OCI-LY7 (cell line): ENCODE data around the gene CAPN14. TPM values are rescaled to one million over a fixed set of nuclear protein-coding genes. Genes with fewer than 3 reads are reported as not detected.

Source experiments
- BruUV-seq: library from RNA; stranded (reverse); fragments of 400-500 nt; replicated peaks from 2 replicates; lab custom pipeline; 2021; lab: Mats Ljungman, UMichigan
- CTCF ChIA-PET: fragments of 300-600 bp; sonication (Branson Sonifier 250); formaldehyde crosslinking; loops from one replicate; lab custom pipeline; 2022; ENCODE audit warnings: antibody characterized with exemption; ENCODE audit not compliant: unreplicated experiment; lab: Charles Lee
- POLR2A ChIA-PET: fragments of 300-600 bp; sonication (Branson Sonifier 250); formaldehyde crosslinking; loops from one replicate; lab custom pipeline; 2022; ENCODE audit warnings: antibody characterized with exemption; lab: Charles Lee
- DNase-seq: peaks from one replicate; pipeline ENCODE4 v3.0.0-alpha.2; 2015; ENCODE audit warnings: low spot score
- H2AFZ ChIP-seq: fragments of 200-600 bp; sonication (generic), shearing (Covaris generic); 2 replicates; pipeline ENCODE4 v1.6.1; 2014; ENCODE audit warnings: mild to moderate bottlenecking, antibody characterized with exemption, low read length, moderate library complexity
- H3K27ac ChIP-seq: fragments of 200-600 bp; sonication (generic); 2 replicates; pipeline ENCODE4 v1.5.1; 2014; ENCODE audit warnings: mixed run types, low read depth, mild to moderate bottlenecking, moderate library complexity, low read length, inconsistent platforms; ENCODE audit not compliant: poor library complexity, severe bottlenecking
- H3K36me3 ChIP-seq: fragments of 200-600 bp; sonication (generic); 2 replicates; pipeline ENCODE4 v1.6.1; 2014; ENCODE audit warnings: mild to moderate bottlenecking, antibody characterized with exemption, low read length, moderate library complexity, mixed read lengths; ENCODE audit not compliant: insufficient read depth
- H3K4me1 ChIP-seq: fragments of 200-600 bp; sonication (generic); 2 replicates; pipeline ENCODE4 v1.5.1; 2014; ENCODE audit warnings: mild to moderate bottlenecking, low read length; ENCODE audit not compliant: insufficient read depth, poor library complexity, severe bottlenecking
- H3K4me2 ChIP-seq: fragments of 200-600 bp; sonication (generic); 2 replicates; pipeline ENCODE4 v1.6.1; 2014; ENCODE audit warnings: mild to moderate bottlenecking, low read length
- H3K4me3 ChIP-seq: fragments of 200-600 bp; sonication (generic); 2 replicates; pipeline ENCODE4 v1.5.1; 2014; ENCODE audit warnings: mild to moderate bottlenecking, low read depth, low read length; ENCODE audit not compliant: poor library complexity, severe bottlenecking
- H3K79me2 ChIP-seq: fragments of 200-600 bp; sonication (generic); 2 replicates; pipeline ENCODE4 v1.6.1; 2016; ENCODE audit warnings: low read depth, mild to moderate bottlenecking, low read length, moderate library complexity, mixed read lengths; ENCODE audit not compliant: insufficient read depth
- H3K9me2 ChIP-seq: fragments of 200-600 bp; sonication (generic); 2 replicates; pipeline ENCODE4 v1.6.1; 2016; ENCODE audit warnings: mild to moderate bottlenecking, low read length, mixed read lengths; ENCODE audit not compliant: insufficient read depth
- H3K9me3 ChIP-seq: fragments of 200-600 bp; sonication (generic); 2 replicates; pipeline ENCODE4 v1.6.1; 2014; ENCODE audit warnings: mild to moderate bottlenecking, mixed run types, low read length, mixed read lengths
- H4K20me1 ChIP-seq: fragments of 200-600 bp; sonication (generic); 2 replicates; pipeline ENCODE4 v1.6.1; 2014; ENCODE audit warnings: mild to moderate bottlenecking, antibody characterized with exemption, low read length, moderate library complexity, mixed read lengths; ENCODE audit not compliant: insufficient read depth
- EZH2phosphoT487 ChIP-seq: fragments of 200-600 bp; sonication (generic); IDR thresholded peaks from 2 replicates; pipeline ENCODE4 v1.6.1; 2018; ENCODE audit warnings: low read depth, borderline replicate concordance, mild to moderate bottlenecking, mixed run types, antibody characterized with exemption, low read length, moderate library complexity, mixed read lengths
- intact Hi-C: fragments of 100-400 bp; cut with micrococcal nuclease; formaldehyde crosslinking; loops from one replicate; pipeline ENCODE4 v1.10.0; 2022; ENCODE audit not compliant: unreplicated experiment
- total RNA-seq, 2 experiments: library from RNA; depleted of rRNA in 1 of 2; stranded (reverse); fragments of >200 nt in 1 of 2; shearing (Covaris generic) in 1 of 2; gene quantifications; 2 replicates each; pipeline ENCODE4 v1.2.3, GENCODE V29; 2014 to 2022
- TF ChIP-seq, protein P1 (sequence below): fragments of 200-600 bp; sonication (generic); conservative IDR thresholded peaks from 2 replicates; pipeline ENCODE4 v1.5.1; 2014; ENCODE audit warnings: mild to moderate bottlenecking, antibody characterized with exemption, low read length, moderate library complexity, mixed read lengths

The CAPN14 gene
- total RNA-seq, 2 experiments from 2014 or later, result 1.4 to 4.0 TPM

DNA sequence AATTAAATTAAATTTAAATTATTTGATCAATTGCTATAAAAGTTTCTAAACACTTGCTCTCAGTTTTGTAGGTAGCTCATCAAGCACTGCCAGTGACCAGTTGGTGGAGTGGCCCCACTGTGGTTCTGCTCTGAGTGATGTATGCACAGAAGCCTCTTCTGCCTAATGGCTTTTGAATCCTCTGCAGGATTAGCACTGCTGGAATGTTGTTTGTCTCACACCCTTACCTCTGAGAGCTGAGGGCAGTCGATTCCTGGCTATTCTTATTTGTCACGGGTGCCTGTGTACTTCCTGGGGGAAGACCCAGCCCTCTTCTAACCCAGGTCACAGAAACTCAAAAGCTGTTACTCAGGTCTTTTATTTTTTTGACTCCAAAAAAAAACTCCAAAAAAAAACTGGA lies 9.5 kb downstream of the CAPN14 start:
- CTCF ChIA-PET, result no interaction called here
- H3K4me3 ChIP-seq, result no peak overlapping the region
- TF ChIP-seq, protein P1, sequence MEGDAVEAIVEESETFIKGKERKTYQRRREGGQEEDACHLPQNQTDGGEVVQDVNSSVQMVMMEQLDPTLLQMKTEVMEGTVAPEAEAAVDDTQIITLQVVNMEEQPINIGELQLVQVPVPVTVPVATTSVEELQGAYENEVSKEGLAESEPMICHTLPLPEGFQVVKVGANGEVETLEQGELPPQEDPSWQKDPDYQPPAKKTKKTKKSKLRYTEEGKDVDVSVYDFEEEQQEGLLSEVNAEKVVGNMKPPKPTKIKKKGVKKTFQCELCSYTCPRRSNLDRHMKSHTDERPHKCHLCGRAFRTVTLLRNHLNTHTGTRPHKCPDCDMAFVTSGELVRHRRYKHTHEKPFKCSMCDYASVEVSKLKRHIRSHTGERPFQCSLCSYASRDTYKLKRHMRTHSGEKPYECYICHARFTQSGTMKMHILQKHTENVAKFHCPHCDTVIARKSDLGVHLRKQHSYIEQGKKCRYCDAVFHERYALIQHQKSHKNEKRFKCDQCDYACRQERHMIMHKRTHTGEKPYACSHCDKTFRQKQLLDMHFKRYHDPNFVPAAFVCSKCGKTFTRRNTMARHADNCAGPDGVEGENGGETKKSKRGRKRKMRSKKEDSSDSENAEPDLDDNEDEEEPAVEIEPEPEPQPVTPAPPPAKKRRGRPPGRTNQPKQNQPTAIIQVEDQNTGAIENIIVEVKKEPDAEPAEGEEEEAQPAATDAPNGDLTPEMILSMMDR, result no peak
- no peak for TF ChIP-seq EZH2phosphoT487

DNA sequence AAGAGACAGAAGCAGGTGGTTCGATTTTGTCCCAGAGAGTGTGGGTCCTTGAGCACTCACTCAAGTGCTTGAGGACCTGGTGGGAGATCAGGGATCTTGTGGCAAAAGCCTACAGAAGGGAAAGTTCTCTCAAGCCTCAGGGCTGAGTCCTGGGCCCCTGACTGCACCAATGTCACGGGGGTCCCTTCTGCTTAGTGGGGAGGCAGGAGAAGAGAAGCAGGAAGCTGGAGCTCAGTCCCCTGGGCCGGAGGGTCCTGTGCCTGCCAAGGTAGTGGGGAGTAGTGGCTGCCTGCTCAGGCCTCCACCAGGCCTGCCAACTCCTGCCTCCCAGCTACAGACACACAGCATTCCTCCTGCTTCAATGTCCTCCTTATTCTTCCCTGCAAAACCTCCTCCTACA lies 11.7 kb downstream of the CAPN14 start:
- H3K27ac ChIP-seq, result no peak overlapping the region
- peaks cover 17% of the 10 kb centered on the region for H3K4me1 ChIP-seq
- no peaks in the 10 kb centered on the region for H3K9me3 ChIP-seq
- CTCF ChIA-PET, result no interaction called here
- TF ChIP-seq EZH2phosphoT487, result no peak
- TF ChIP-seq, protein P1, result no peak
- no peaks in the 10 kb centered on the region for H3K36me3 ChIP-seq
- no peak overlapping the region for H3K4me3 ChIP-seq
- no peaks in the 10 kb centered on the region for H3K9me2 ChIP-seq
- POLR2A ChIA-PET, result interaction anchor here (0.7 kb wide), 1 partner anchor 56 kb away, joined by 4 read pairs; no protein-coding TSS in a partner anchor
- no TSS peak for BruUV-seq
- H3K4me2 ChIP-seq, result no peak overlapping the region
- intact Hi-C loops, result no loop called here
- no peak overlapping the region for H2AFZ ChIP-seq
- no peaks in the 10 kb centered on the region for H4K20me1 ChIP-seq
- DNase-seq, result no peak
- no peaks in the 10 kb centered on the region for H3K79me2 ChIP-seq

More for the DNA sequence above, 9.5 kb downstream of the CAPN14 start:
- no TSS peak for BruUV-seq
- H4K20me1 ChIP-seq, result no peaks in the 10 kb centered on the region
- H3K79me2 ChIP-seq, result no peaks in the 10 kb centered on the region
- no peaks in the 10 kb centered on the region for H3K36me3 ChIP-seq
- no peaks in the 10 kb centered on the region for H3K9me2 ChIP-seq
- no peaks in the 10 kb centered on the region for H3K9me3 ChIP-seq
- H3K4me2 ChIP-seq, result no peak overlapping the region
- H2AFZ ChIP-seq, result peak overlapping the region; percentile 86; the same call in 1 of the 2 replicates
- H3K4me1 ChIP-seq, result peaks cover 22% of the 10 kb centered on the region
- no peak overlapping the region for H3K27ac ChIP-seq
- DNase-seq, result no peak
- POLR2A ChIA-PET, result interaction anchor here (0.8 to 1.8 kb wide), 2 partner anchors 9 to 51 kb away, joined by 3 to 4 read pairs; partner anchors contain the start of gene CAPN14
- intact Hi-C loops, result no loop called here

DNA sequence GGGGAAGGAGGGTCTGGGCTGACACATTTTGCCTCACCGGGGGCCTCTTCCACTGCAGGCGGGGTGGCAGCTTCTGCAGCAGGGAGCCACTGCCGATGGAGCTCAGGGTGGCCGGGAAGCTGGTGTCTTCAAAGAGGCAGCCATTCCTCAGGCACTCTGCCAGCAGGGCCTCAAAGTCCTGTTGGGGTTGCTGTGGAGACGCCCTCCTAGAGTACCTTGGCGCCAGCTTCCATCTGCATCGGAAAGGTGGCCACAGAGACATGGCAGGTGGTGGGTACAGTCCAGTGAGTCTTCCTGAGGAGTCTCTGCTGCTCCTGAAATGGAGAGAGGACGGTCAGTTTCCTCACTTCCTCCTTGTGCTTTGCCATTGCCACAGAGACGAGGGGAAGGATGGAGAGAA lies 12.1 kb downstream of the CAPN14 start:
- Histone ChIP-seq H3K9me3 (no peaks in the 10 kb centered on the region), H2AFZ (no peak overlapping the region), H3K4me3 (no peak overlapping the region), H3K4me1 (peaks cover 17% of the 10 kb centered on the region), H3K79me2 (no peaks in the 10 kb centered on the region), H3K36me3 (no peaks in the 10 kb centered on the region), H3K9me2 (no peaks in the 10 kb centered on the region), H3K4me2 (no peak overlapping the region), H3K27ac (no peak overlapping the region), H4K20me1 (no peaks in the 10 kb centered on the region)
- intact Hi-C loops, result no loop called here
- BruUV-seq, result no TSS peak
- DNase-seq, result no peak
- CTCF ChIA-PET, result no interaction called here
- POLR2A ChIA-PET, result interaction anchor here (0.7 kb wide), 1 partner anchor 57 kb away, joined by 4 read pairs; no protein-coding TSS in a partner anchor
- TF ChIP-seq, protein P1, result no peak
- TF ChIP-seq EZH2phosphoT487, result no peak
